ENCODE results near the gene RTF1.
"Not testable (repeated sequence)": the region's sequence is repeated elsewhere in the genome, so short reads cannot be mapped to it uniquely, and the experiment has no call there.

RTF1 gene

DNA sequence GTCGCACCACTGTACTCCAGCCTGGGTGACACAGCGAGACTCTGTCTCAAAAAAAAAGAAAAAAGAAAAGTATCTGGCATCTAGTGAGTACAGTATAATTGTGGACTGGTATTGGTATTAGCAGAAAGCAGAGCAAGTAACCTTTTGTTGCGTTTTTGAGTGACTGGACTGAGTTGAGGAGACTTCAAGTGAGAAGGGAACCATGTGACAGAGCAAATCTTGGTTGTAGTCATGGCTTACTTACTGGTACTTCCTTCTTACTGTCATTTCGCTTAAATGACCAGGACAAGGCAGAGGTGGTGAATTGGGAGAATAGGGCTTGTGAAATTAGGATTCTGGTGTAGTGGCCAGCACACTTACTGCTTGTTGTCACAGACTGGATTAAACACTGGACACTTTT, 20.6 kb downstream of the RTF1 start:
- DNase-seq, result no peak

DNA sequence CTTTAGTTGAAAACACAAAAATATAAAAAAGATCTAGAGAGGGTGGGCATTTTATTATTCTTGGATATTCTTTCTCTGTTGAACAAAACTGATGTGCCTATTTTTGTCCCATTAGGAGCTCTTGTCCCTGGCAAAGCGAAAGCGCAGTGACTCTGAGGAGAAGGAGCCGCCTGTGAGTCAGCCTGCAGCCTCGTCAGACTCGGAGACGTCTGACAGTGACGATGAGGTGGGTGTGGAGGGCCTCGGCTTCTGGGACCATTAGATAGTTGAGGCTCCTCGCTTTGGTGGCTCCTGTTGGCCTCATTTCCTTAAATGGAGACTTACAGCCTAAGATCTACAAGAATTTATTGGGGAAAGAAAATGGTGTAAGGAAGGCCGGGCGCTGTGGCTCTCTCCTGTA, 21.3 kb downstream of the RTF1 start:
- DNase-seq, result no peak

GRCh38 chr15:41438745-41439144, 21.9 kb downstream of the RTF1 start:
- peak in 1 of 5 experiments; percentile 36 for DNase-seq

GRCh38 chr15:41443275-41443674, 26.4 kb downstream of the RTF1 start:
- peak in 1 of 5 experiments; percentile 64 for DNase-seq

- no peak for DNase-seq
These were observed 28.5 kb downstream of the RTF1 start for GRCh38 chr15:41445399-41445798.

DNA sequence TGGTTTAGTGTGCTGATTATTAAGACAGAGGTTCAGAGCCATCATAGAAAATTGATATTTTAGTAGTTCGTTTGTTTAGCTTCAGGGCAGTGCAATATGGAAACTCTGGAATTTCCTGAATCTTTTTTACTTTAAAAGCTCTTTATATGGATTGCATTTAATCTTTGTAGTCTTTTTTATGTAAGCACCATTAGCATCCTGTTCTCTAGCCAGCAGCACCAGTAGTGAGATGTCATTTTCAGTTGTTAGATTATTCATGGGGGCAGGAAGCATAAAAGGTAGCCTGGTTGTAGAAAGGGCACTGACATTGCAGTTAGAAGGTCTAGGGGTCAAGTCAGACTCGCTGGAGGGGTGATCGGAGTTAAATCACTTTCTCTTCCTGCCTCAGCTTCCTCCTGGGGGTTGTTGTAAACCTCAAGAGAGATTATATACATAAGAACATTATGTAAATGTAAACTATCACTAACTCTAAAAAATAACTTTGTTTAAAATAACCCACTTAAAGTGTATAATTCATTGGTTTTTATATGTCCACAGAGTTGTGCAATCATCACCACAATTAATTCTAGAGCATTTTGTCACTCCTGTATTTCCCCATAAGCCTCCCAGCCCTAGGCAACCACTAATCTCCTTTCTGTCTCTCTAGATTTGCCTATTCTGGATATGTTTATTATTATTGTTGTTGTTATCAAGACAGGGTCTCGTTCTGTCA, 45.3 kb downstream of the RTF1 start:
- DNase-seq, result peak in 1 of 5 experiments; percentile 10

GRCh38 chr15:41464889-41465580, 48.1 kb downstream of the RTF1 start:
- DNase-seq, result no peak

DNA sequence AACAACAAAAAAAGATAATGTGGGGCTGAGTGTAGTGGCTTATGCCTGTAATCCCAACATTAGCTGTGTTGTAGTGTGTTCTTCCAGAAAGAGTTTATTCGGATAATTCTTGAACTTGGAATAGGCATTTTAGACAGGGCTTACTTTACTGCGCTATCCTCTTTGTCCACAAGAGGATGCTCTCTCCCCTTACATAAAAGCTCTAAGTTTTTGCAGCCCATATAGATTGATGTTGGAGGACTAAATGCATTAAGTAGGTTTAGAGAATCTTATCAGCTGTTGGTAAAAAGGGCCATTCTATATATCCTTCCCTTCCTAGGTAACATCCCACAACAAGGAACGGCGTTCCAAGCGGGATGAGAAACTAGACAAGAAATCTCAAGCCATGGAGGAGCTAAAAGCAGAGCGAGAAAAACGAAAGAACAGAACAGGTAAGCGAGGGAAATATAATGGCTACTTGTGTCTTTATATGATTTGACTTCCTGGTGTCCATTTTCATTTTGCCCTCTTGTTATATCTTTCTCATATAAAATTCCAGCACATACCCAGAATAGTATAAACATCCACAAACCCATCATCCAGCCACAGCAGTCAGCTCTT, 49.0 kb downstream of the RTF1 start:
- DNase-seq, result peak in 2 of 5 experiments; percentile 25 to 62

DNA sequence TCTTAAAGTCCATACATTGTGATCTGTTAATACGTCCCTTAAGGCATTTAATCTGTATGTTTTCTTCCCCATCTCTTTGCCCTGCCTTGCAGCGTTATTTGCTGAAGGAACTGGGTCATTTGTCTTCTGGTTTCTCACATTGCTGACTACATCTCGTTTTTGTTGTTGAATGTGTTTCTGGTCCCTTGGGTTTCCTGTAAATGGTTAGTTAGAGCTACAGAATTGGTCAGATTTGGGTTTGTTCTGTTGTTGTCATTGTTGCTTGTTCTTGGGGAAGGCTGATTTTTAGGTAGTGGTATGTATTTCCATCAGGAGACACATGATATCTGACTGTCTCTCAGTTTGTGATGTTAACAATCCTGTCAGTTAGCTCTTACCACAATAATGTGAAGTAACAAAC, 49.8 kb downstream of the RTF1 start:
- peak in 1 of 5 experiments; percentile 42 for DNase-seq

DNA sequence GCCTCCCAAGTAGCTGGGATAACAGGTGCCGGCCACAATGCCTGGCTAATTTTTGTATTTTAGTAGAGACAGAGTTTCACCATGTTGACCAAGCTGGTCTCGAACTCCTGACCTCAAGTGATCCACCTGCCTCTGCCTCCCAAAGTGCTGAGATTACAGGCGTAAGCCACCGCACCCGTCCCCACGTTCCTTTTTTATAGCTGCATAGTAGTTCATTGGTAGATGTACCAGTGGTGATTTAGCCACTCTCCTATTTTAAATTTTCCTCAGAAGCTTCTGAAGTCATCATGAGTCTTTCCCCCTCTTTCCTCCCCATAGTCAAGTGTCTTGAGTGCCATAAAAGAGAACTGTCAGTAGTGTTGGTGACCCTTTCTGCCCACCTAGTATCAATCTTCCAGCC, 52.7 kb downstream of the RTF1 start:
- not testable (repeated sequence) for DNase-seq

DNA sequence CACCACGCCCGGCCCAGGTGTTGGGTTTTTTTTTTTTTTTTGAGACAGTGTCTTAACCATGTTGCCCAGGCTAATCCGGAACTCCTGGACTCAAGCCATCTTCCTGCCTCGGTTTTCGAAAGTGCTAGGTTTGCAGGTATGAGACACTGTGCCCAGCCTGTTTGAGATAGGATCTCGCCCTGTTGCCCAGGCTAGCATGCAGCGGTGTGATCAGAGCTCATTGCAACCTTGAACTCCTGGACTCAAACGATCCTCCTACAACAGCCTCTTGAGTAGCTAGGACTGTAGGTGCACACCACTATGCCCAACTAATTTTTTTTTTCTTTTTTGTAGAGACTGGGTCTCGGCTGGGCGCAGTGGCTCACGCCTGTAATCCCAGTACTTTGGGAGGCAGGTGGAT, 56.5 kb downstream of the RTF1 start:
- DNase-seq, result no peak

GRCh38 chr15:41474436-41474835, 57.5 kb downstream of the RTF1 start:
- no peak for DNase-seq

DNA sequence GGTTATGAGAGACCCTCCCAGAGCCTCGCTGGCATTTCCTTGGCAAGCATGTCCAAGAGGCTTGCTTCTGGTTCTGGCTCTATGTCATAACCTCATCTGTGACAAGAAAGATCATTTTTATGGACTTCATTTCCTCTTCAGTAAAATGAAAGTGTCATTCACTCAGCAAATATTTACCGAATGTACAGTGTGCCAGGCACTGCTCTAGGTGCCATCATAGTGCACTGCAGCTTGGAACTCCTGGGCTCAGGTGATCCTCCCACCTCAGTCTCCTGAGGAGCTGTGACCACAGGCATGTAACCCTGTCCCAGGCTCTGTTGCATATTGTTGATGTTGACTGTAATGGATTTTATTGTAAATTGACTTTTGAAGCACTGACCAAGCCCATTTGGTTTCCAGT, 58.0 kb downstream of the RTF1 start:
- no peak for DNase-seq

GRCh38 chr15:41476416-41477048, 59.6 kb downstream of the RTF1 start:
- no peak for DNase-seq

DNA sequence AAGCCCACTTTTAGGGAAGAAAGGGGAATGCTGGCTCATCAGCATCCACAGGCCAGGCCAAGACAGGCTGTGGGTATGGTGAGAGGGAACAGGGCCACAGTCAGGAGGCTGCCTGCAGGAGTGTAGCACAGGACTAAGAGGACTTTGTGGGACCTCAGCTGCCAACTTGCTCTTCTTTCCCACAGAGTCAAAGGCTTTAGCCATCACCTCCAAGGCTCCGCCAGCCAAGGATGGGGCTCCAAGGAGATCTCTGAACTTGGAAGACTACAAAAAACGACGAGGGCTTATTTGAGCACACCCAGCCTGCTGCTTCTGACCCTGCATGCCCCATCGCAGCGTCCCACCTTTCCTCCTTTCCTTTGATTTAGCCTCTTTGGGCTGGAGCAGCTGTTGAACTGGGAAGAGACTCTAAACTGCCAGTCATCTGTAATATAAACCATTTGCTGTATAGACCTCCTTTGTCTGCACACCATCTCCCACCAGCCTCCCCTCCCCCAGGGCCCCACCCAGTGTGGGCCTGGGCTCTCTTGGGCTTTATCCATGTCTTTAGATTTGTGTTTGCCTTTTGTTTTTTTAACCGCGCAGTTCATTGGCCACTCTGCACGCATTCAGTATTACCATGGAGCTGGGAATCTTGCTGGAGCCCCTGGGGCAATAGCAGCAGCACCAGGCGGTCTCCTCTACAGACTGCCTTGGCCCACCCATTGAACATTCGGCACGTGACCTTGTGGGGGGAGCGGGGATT, 63.7 kb downstream of the RTF1 start:
- DNase-seq, result no peak

DNA sequence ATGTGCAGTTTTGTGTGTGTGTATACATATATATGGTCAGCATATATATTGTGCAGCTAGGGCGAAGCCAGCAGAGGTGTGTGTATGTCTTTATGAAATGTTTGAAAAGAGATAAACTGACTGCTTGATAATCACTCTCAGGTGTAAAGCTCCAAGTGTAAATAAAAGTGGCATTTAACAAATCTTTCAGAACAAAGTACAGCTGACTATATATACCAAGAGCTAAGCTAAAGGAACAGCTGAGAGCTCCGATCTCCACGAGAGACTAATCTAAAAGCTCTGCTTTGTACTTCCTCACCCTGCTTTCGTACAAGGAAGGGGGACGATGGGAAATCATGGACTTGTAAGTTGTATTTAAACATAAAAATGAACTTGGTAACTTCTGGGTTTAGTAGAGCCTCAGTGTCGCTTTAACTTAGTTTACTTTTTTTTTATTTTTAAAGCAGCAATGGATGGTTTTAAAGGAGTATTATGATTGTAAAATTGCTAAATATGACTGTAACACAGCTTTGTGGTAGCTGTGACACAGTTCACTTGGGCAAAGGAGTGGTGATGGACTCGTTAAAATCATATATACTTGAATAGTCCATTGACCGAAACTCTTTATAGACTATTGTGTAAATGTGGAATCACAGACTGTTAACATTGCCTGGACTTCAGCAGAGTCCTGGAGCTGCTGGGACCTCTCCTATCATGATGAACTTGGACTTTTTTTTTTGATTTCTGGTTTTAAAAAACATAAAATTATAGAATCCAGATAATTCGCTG, 65.4 kb downstream of the RTF1 start:
- DNase-seq, result no peak

DNA sequence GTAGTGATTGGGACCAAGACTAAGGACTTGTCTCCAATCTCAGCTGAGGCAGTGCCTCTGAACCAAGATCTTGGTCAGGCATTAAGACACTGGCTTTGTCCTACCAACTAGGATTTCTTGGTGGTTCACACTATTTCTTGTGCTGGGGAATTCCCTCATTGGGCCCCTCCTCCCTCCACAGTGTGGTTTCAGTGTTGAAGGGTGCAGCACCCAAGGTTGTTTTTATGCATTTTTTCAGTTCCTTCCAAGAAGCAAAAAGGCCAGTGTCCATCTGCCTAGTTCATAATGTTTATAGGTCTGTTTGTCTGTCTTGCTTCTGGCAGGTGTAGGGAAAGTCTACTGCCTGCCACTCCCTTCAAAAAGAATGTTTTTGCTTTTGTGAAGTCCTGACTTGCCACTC, 66.2 kb downstream of the RTF1 start:
- peak in 2 of 5 experiments; percentile 52 to 71 for DNase-seq

DNA sequence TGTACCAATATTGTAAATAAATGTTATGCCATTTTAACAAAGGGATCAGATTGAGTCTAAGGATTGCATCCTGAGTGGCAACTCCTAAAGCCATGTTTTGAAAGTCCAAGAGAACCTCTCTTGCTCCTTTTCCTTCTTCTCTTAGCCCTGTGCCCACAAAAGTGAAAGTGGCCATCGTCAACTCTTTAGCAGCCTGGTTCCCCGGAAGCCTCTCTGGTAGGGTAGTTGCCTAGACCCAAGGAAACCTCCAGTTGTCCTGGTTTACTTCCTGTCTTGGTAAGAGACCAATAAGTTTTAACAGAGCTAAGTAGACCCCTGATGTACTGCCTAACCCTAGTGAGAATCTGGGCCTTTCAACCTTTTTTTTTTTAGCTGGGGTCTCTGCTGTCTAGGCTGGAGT, 66.6 kb downstream of the RTF1 start:
- DNase-seq, result peak in 2 of 5 experiments; percentile 42 to 75

- no peak for DNase-seq
These were observed 68.2 kb downstream of the RTF1 start for GRCh38 chr15:41484937-41485625.

DNA sequence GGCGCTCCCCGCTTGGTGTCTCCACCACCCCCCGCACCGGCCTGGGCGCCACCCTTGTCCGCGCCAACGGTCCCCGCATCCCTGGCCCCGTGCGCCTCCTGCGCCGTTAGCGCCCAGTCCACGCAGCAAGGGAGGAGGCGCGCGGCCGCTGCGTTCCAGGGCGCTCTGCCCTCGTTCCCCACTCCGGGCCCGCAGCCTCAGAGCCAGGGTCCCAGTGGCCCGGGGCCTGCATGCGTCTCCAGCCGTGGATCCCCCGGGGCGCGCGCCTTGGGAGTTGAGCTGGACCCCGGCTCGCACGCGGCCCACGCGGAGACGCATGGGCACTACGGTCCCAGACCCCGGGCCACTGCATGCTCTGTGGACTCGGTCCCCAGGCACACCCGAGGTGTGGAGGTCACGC, 69.4 kb downstream of the RTF1 start:
- no peak for DNase-seq

DNA sequence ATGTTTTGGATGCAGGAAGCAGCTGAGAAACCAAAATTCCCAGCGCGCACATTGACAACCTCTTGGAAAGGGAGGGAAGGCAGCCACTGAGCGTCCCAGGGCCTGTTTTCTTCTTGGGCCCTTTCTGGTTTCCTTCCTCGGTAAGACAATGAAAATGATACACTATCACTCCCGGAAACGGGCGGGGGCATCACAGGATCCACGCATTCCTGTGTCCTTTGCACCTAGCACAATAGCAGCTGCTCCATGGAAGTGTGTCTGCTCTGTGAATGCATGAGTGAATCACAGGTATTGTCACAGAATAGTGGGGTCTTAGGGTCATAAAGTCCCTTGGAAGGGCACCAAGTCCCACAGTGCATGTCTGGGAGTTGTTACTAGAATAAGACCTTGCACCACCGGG, 70.5 kb downstream of the RTF1 start:
- DNase-seq, result no peak
